ENCODE results near the gene AKR1C4. TPM values are rescaled to one million over a fixed set of nuclear protein-coding genes. Genes with fewer than 3 reads are reported as not detected.

The AKR1C4 gene
- total RNA-seq, 2 experiments from 2014 or later, result not detected

DNA sequence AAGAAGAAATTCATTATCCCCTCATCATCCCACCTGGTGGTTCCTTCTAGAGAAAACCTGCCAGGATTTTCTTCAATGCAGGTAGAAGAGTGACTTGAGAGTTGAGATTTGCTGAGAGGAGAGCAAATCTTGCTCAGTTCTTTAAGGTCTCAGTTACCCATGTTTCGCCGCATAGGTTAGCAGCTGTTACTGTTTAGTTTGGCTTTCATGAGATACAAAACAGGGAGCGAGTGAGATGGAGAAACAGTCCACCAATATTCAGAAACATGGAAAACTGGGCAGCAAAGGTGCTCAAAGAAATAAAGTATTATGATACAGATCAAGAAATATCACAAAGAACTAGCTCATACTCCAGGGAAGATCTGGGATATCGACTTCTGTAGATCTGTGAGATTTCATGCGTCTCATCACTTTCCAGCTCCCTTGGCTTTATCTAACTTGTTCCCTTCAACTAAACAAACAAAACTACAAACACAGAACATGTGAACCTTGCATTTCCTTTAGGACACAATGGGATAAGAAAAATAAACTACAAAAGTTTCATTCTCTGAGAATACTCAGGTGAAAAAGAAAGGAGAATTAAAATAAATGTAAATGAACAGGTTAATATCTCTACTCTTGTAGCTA is 63.4 kb downstream of the AKR1C4 start:
- no peak for ATAC-seq (ENCODE audit: poor library complexity)
- no peak overlapping the region for H3K27ac Mint-ChIP-seq
- Histone ChIP-seq H3K9me3 (ENCODE audit: control insufficient read depth in 1 of 2, insufficient read depth in 1 of 2, low read length in 2 of 2) (peaks cover 0 to 7% of the 10 kb centered on the region in 2 experiments), H3K4me3 (ENCODE audit: low read length) (no peak overlapping the region), H3K4me1 (ENCODE audit: insufficient read depth, low read length) (no peaks in the 10 kb centered on the region), H3K36me3 (ENCODE audit: insufficient read depth, low read length) (no peaks in the 10 kb centered on the region), H3K27ac (ENCODE audit: low read depth in 1 of 2, low read length in 2 of 2) (no peak overlapping the region), H3K27me3 (ENCODE audit: control insufficient read depth in 1 of 2, insufficient read depth in 2 of 2, low read length in 2 of 2) (no peaks in the 10 kb centered on the region)
- H3K9me3 Mint-ChIP-seq, result no peaks in the 10 kb centered on the region
- CTCF ChIA-PET, result interaction anchor here (1.0 kb wide), 1 partner anchor 12 kb away, joined by 3 read pairs; no protein-coding TSS in a partner anchor
- no peaks in the 10 kb centered on the region for H3K36me3 Mint-ChIP-seq (ENCODE audit: low read depth)
- intact Hi-C loops (cut with DNase I, micrococcal nuclease), result no loop called here
- H3K4me3 Mint-ChIP-seq, result no peak overlapping the region
- peaks cover 7% of the 10 kb centered on the region for H3K27me3 Mint-ChIP-seq
- TF ChIP-seq, protein P1, sequence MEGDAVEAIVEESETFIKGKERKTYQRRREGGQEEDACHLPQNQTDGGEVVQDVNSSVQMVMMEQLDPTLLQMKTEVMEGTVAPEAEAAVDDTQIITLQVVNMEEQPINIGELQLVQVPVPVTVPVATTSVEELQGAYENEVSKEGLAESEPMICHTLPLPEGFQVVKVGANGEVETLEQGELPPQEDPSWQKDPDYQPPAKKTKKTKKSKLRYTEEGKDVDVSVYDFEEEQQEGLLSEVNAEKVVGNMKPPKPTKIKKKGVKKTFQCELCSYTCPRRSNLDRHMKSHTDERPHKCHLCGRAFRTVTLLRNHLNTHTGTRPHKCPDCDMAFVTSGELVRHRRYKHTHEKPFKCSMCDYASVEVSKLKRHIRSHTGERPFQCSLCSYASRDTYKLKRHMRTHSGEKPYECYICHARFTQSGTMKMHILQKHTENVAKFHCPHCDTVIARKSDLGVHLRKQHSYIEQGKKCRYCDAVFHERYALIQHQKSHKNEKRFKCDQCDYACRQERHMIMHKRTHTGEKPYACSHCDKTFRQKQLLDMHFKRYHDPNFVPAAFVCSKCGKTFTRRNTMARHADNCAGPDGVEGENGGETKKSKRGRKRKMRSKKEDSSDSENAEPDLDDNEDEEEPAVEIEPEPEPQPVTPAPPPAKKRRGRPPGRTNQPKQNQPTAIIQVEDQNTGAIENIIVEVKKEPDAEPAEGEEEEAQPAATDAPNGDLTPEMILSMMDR (IDR thresholded peaks at IDR 0.05), result no peak
- POLR2A ChIA-PET, result no interaction called here
- H3K4me1 Mint-ChIP-seq (ENCODE audit: low read depth), result no peaks in the 10 kb centered on the region
- no peak for DNase-seq

- H3K27ac ChIP-seq (ENCODE audit: low read depth in 1 of 2, low read length in 2 of 2), result no peak overlapping the region
- H3K36me3 Mint-ChIP-seq (ENCODE audit: low read depth), result no peaks in the 10 kb centered on the region
- no peaks in the 10 kb centered on the region for H3K36me3 ChIP-seq (ENCODE audit: insufficient read depth, low read length)
- peaks cover 0 to 7% of the 10 kb centered on the region in 2 experiments for H3K9me3 ChIP-seq (ENCODE audit: control insufficient read depth in 1 of 2, insufficient read depth in 1 of 2, low read length in 2 of 2)
- TF ChIP-seq, protein P1 (IDR thresholded peaks at IDR 0.05), result no peak
- H3K27me3 Mint-ChIP-seq, result peaks cover 7% of the 10 kb centered on the region
- H3K4me1 ChIP-seq (ENCODE audit: insufficient read depth, low read length), result no peaks in the 10 kb centered on the region
- no peaks in the 10 kb centered on the region for H3K27me3 ChIP-seq (ENCODE audit: control insufficient read depth in 1 of 2, insufficient read depth in 2 of 2, low read length in 2 of 2)
- intact Hi-C loops (cut with DNase I, micrococcal nuclease), result no loop called here
- no peaks in the 10 kb centered on the region for H3K4me1 Mint-ChIP-seq (ENCODE audit: low read depth)
- H3K4me3 ChIP-seq (ENCODE audit: low read length), result no peak overlapping the region
- no peak for ATAC-seq (ENCODE audit: poor library complexity)
- POLR2A ChIA-PET, result no interaction called here
- DNase-seq, result no peak
- no peak overlapping the region for H3K27ac Mint-ChIP-seq
- CTCF ChIA-PET, result no interaction called here
- H3K9me3 Mint-ChIP-seq, result no peaks in the 10 kb centered on the region
- H3K4me3 Mint-ChIP-seq, result no peak overlapping the region
These were observed 64.2 kb downstream of the AKR1C4 start for GRCh38 chr10:5260828-5261227.

- no peak for DNase-seq
- Histone ChIP-seq H3K36me3 (ENCODE audit: insufficient read depth, low read length) (peaks cover 8% of the 10 kb centered on the region), H3K27me3 (ENCODE audit: control insufficient read depth in 1 of 2, insufficient read depth in 2 of 2, low read length in 2 of 2) (no peaks in the 10 kb centered on the region), H3K27ac (ENCODE audit: low read depth in 1 of 2, low read length in 2 of 2) (no peak overlapping the region), H3K4me1 (ENCODE audit: insufficient read depth, low read length) (no peaks in the 10 kb centered on the region), H3K9me3 (ENCODE audit: control insufficient read depth in 1 of 2, insufficient read depth in 1 of 2, low read length in 2 of 2) (peaks cover 4 to 10% of the 10 kb centered on the region in 2 experiments), H3K4me3 (ENCODE audit: low read length) (no peak overlapping the region)
- Mint-ChIP-seq H3K27me3 (peaks cover 7% of the 10 kb centered on the region), H3K27ac (no peak overlapping the region), H3K36me3 (ENCODE audit: low read depth) (no peaks in the 10 kb centered on the region), H3K4me3 (no peak overlapping the region), H3K9me3 (peaks cover 4% of the 10 kb centered on the region), H3K4me1 (ENCODE audit: low read depth) (no peaks in the 10 kb centered on the region)
- CTCF ChIA-PET, result no interaction called here
- POLR2A ChIA-PET, result no interaction called here
- no peak for ATAC-seq (ENCODE audit: poor library complexity)
- intact Hi-C loops (cut with DNase I, micrococcal nuclease), result no loop called here
- TF ChIP-seq, protein P1 (IDR thresholded peaks at IDR 0.05), result no peak
These were observed 68.5 kb downstream of the AKR1C4 start for GRCh38 chr10:5265139-5265538.

Data from CD4-positive, alpha-beta T cell (primary cell).